Inferior parietal cortex (tissue), 1 donor: ENCODE measurements around the gene PWWP2B.

ENCODE experiments used
- DNase-seq: peaks from one replicate; pipeline ENCODE4 v3.0.0-alpha.2; 2016; ENCODE audit errors: extremely low spot score

The PWWP2B gene

GRCh38 chr10:132458071-132458585 lies 61.1 kb downstream of the PWWP2B start:
- no peak for DNase-seq

GRCh38 chr10:132458586-132459300 lies 61.7 kb downstream of the PWWP2B start:
- DNase-seq = peak; percentile 44

- DNase-seq = no peak
Observed at GRCh38 chr10:132459301-132460003, 62.5 kb downstream of the PWWP2B start.

DNA sequence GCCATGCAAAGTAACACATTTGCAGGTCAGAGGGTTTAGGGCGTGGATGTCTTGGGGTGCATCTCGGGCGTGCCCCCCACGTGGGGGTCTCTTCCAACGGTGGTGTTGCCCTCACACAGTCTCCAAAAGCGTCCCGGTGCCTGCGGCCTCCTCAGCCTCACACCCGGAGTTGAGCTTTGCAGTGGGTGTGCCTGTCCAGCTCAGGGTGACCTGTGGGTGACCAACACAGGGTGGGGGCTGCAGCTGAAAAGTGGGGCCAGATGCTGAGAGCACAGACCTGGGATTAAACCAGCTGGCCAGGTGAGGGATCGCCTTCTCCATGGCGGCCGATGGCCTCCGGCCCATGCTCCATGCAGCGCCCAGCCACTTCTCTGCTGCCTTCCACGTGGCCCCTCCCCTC lies 63.1 kb downstream of the PWWP2B start:
- DNase-seq = no peak

GRCh38 chr10:132460691-132461090 lies 63.7 kb downstream of the PWWP2B start:
- no peak for DNase-seq

DNA sequence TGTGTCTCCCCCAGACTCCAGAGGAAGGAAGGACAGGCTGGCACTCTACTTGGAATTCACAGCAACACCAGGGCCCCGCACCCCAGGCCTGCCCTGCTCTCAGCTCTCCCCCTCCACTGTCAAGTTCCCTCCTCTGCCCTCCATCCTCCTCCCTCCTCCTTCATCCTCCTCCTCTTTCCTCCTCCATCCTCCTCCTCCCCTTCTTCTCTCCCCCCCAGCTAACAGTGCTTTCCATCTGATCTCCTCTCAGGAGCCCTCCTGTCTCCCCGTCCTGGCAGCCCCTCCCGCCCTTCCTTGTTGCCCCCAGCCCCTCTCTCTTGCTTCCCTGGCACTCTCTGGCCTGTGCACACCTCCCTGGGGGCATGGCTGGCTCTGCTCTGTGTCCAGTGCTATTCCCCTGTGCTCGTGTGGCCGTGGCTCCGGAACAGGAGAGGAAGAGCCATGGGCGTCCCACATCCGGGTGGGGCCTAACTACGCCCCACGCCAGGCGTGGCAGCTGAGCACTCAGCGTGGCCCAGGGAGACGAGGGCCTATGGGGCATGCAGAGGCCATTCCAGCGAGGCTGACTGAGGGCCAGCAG lies 64.2 kb downstream of the PWWP2B start:
- no peak for DNase-seq

DNA sequence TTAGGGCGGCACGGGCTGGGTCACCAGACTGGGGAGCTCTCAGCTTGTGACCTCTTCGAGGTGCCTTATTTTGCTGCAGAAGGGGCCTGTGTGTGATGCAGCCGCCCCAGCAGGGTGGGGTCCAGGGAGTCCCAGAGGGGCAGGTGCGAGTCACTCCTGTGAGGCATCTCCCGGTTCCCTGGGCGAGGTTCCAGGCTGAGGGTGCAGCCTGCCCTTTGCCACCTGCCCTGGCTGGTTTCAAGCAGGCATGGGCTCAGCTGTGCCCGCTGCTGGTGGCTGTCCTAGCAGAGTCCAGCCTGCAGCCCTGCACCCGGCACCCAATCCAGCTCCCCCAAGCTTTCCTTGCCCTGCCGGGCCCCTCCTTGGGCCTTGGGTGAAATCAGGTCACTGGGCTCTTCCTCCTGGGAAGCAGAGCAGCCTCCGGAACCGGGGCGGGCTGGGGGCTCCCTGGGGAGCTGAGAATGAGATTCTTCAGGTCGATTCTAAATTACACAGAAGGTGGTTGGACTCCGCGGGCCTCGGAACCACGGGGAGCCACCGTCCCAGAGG lies 64.8 kb downstream of the PWWP2B start:
- no peak for DNase-seq

GRCh38 chr10:132462463-132463332 lies 65.7 kb downstream of the PWWP2B start:
- DNase-seq = no peak

GRCh38 chr10:132463333-132464255 lies 66.6 kb downstream of the PWWP2B start:
- DNase-seq = no peak

DNA sequence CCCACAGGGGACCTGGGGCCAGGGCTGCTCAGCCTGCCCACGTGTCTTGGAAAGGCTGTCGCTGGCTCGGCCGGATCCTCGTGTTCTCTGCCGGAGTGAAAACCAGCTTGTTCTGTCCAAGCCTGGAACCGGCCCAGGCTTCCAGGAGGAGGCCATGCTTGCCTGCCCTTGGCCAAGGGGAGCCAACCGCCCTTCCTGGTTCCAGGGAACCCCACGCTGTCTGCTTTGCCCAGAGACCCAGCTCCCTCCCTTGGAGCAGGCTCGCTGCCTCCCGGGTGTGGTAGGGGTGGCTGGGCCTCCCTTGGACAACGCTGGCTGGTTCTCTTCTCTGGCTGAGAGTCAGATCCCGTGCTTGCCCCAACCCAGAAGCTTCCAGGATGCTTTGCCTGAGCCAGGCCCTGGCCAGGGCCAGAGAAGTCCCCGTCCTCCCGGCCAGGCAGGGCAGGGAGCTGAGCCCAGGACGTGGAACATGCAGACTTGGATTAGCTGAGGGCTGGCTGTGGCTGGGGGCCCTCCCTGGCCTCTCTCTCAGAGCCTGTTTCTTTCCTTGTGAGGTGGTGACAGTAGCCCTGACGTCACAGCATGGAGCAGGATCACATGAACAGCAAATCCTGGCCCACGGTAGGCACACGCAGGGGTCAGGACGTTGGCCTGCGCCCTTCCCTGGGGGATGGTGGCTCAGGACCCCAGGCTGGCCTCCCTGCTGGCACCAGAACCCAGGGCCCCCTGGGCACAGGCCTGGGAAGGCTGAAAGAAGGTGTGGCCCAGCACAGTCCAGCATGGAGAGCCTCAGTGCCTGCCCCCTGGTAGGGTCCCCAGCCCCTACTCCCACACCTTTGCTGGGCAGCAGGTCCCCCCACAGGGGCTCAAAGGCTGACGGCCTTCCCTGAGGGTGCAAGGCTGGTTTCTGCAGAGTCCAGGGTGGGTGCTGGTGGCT lies 67.5 kb downstream of the PWWP2B start:
- peak; percentile 58 for DNase-seq

GRCh38 chr10:132465193-132465888 lies 68.3 kb downstream of the PWWP2B start:
- DNase-seq = no peak

GRCh38 chr10:132465889-132466519 lies 69.0 kb downstream of the PWWP2B start:
- DNase-seq = no peak

GRCh38 chr10:132466520-132467463 lies 69.8 kb downstream of the PWWP2B start:
- DNase-seq = no peak
